IPS-11a (cell line): ENCODE results near the gene CD164.
"Not testable (repeated sequence)": the region's sequence is repeated elsewhere in the genome, so short reads cannot be mapped to it uniquely, and the experiment has no call there.

Experiments used
- H3K4me3 ChIP-seq: one replicate; pipeline ENCODE4 v1.5.1; 2013; ENCODE audit warnings: low read depth, low read length, control low read depth

Gene CD164

GRCh38 chr6:109377717-109378116 lies 4.5 kb downstream of the CD164 start:
- H3K4me3 ChIP-seq: no peak overlapping the region

GRCh38 chr6:109374326-109374892 lies 7.9 kb downstream of the CD164 start:
- no peak overlapping the region for H3K4me3 ChIP-seq

GRCh38 chr6:109373762-109374161 lies 8.5 kb downstream of the CD164 start:
- no peak overlapping the region for H3K4me3 ChIP-seq

GRCh38 chr6:109373331-109373730 lies 8.9 kb downstream of the CD164 start:
- H3K4me3 ChIP-seq: no peak overlapping the region

GRCh38 chr6:109372130-109372529 lies 10.1 kb downstream of the CD164 start:
- no peak overlapping the region for H3K4me3 ChIP-seq

- no peak overlapping the region for H3K4me3 ChIP-seq
Measured at GRCh38 chr6:109370792-109371191, 11.5 kb downstream of the CD164 start.

GRCh38 chr6:109370336-109370735 lies 11.9 kb downstream of the CD164 start:
- H3K4me3 ChIP-seq: no peak overlapping the region

GRCh38 chr6:109369728-109370127 lies 12.5 kb downstream of the CD164 start:
- H3K4me3 ChIP-seq: no peak overlapping the region

GRCh38 chr6:109364382-109365078 lies 17.7 kb downstream of the CD164 start:
- not testable (repeated sequence) for H3K4me3 ChIP-seq

- no peak overlapping the region for H3K4me3 ChIP-seq
Measured at GRCh38 chr6:109363753-109364152, 18.5 kb downstream of the CD164 start.

GRCh38 chr6:109362102-109362884 lies 20.0 kb downstream of the CD164 start:
- H3K4me3 ChIP-seq: no peak overlapping the region

- no peak overlapping the region for H3K4me3 ChIP-seq
Measured at GRCh38 chr6:109360791-109361190, 21.5 kb downstream of the CD164 start.

- no peak overlapping the region for H3K4me3 ChIP-seq
Measured at GRCh38 chr6:109360281-109360680, 22.0 kb downstream of the CD164 start.

GRCh38 chr6:109359248-109359647 lies 23.0 kb downstream of the CD164 start:
- H3K4me3 ChIP-seq: no peak overlapping the region

- H3K4me3 ChIP-seq: no peak overlapping the region
Measured at GRCh38 chr6:109358204-109358603, 24.1 kb downstream of the CD164 start.

GRCh38 chr6:109356237-109356636 lies 26.0 kb downstream of the CD164 start:
- no peak overlapping the region for H3K4me3 ChIP-seq

GRCh38 chr6:109351231-109352130 lies 30.8 kb downstream of the CD164 start:
- H3K4me3 ChIP-seq: no peak overlapping the region

GRCh38 chr6:109349419-109349987 lies 32.8 kb downstream of the CD164 start:
- H3K4me3 ChIP-seq: no peak overlapping the region

GRCh38 chr6:109348226-109348625 lies 34.0 kb downstream of the CD164 start:
- H3K4me3 ChIP-seq: no peak overlapping the region

GRCh38 chr6:109347779-109348178 lies 34.5 kb downstream of the CD164 start:
- no peak overlapping the region for H3K4me3 ChIP-seq

GRCh38 chr6:109345986-109346385 lies 36.3 kb downstream of the CD164 start:
- no peak overlapping the region for H3K4me3 ChIP-seq
